Panc1 (cell line): ENCODE data around the gene COMMD1. TPM values are rescaled to one million over a fixed set of nuclear protein-coding genes. Genes with fewer than 3 reads are reported as not detected.

Source experiments
- ATAC-seq: fragments of 200-7000 bp; cut with Tn5 transposase; 2 replicates; pipeline ENCODE4 v1.9.1; 2020; ENCODE audit warnings: mild to moderate bottlenecking, moderate library complexity
- BruUV-seq: library from RNA; stranded (reverse); fragments of 400-500 nt; replicated peaks from 2 replicates; lab custom pipeline; 2021; lab: Mats Ljungman, UMichigan
- CTCF ChIA-PET: fragments of 300-600 bp; sonication (Branson Sonifier 250); formaldehyde crosslinking; loops from one replicate; lab custom pipeline; 2022; ENCODE audit warnings: antibody characterized with exemption; lab: Charles Lee
- POLR2A ChIA-PET: fragments of 300-600 bp; sonication (Branson Sonifier 250); formaldehyde crosslinking; loops from one replicate; lab custom pipeline; 2022; ENCODE audit warnings: antibody characterized with exemption; lab: Charles Lee
- DNase-seq: peaks from one replicate; pipeline ENCODE4 v3.0.0-alpha.2; 2010; ENCODE audit warnings: low read depth, low spot score
- H3K27ac ChIP-seq: 2 replicates; pipeline ENCODE4 v1.5.1; 2011; ENCODE audit warnings: mild to moderate bottlenecking, low read length, inconsistent platforms
- H3K27me3 ChIP-seq: fragments of 200-500 bp; sonication (Bioruptor generic); 2 replicates; pipeline ENCODE4 v1.6.0; 2014; ENCODE audit warnings: low read length, inconsistent platforms; ENCODE audit not compliant: control insufficient read depth, insufficient read depth
- H3K36me3 ChIP-seq: fragments of 200-500 bp; sonication (Bioruptor generic); 2 replicates; pipeline ENCODE4 v1.5.1; 2014; ENCODE audit warnings: inconsistent platforms, mild to moderate bottlenecking, low read length, moderate library complexity; ENCODE audit not compliant: control insufficient read depth, insufficient read depth
- H3K4me1 ChIP-seq: 2 replicates; pipeline ENCODE4 v1.5.1; 2011; ENCODE audit warnings: inconsistent platforms, mild to moderate bottlenecking, low read length, moderate library complexity; ENCODE audit not compliant: control insufficient read depth, insufficient read depth
- H3K4me3 ChIP-seq, 2 experiments: 2 replicates each; pipeline ENCODE4 v1.5.1; 2011 to 2012; ENCODE audit warnings: low read depth in 2 of 2, low read length in 2 of 2, mild to moderate bottlenecking in 2 of 2, inconsistent platforms in 1 of 2, moderate library complexity in 1 of 2
- H3K9me3 ChIP-seq: fragments of 200-500 bp; sonication (Bioruptor generic); 2 replicates; pipeline ENCODE4 v1.5.1; 2014; ENCODE audit warnings: low read depth, mild to moderate bottlenecking, inconsistent platforms, low read length, moderate library complexity; ENCODE audit not compliant: control insufficient read depth, insufficient read depth
- CTCF ChIP-seq: fragments of 450-650 bp; IDR thresholded peaks from 2 replicates; pipeline ENCODE4 v1.5.1; 2017; ENCODE audit warnings: mild to moderate bottlenecking
- POLR2AphosphoS5 ChIP-seq: IDR thresholded peaks from 2 replicates; pipeline ENCODE4 v1.6.1; 2012; ENCODE audit warnings: mild to moderate bottlenecking, low read depth, low read length, moderate library complexity
- REST ChIP-seq, 2 experiments: IDR thresholded peaks; 2 replicates each; pipeline ENCODE4 v1.6.1; 2011 to 2012; ENCODE audit warnings: low read depth in 2 of 2, control low read depth in 1 of 2, low read length in 1 of 2, mild to moderate bottlenecking in 1 of 2, moderate library complexity in 1 of 2; ENCODE audit not compliant: insufficient read depth in 1 of 2
- SIN3A ChIP-seq: IDR thresholded peaks from 2 replicates; pipeline ENCODE4 v1.6.1; 2012; ENCODE audit warnings: low read depth, mild to moderate bottlenecking, low read length, moderate library complexity, borderline replicate concordance; ENCODE audit not compliant: insufficient read depth
- TCF7L2 ChIP-seq: IDR thresholded peaks from 2 replicates; pipeline ENCODE4 v1.6.1; 2011; ENCODE audit warnings: mild to moderate bottlenecking, low read depth, low read length, inconsistent platforms
- in situ Hi-C: cut with HindIII; loops from 2 replicates; pipeline ENCODE4 v1.10.0; 2016; ENCODE audit warnings: low sequenced_read_pairs, low pct_unique_long_range_greater_than_20kb
- intact Hi-C: fragments of 100-400 bp; cut with micrococcal nuclease; formaldehyde crosslinking; loops from one replicate; pipeline ENCODE4 v1.10.0; 2022; ENCODE audit not compliant: unreplicated experiment
- total RNA-seq: library from RNA; stranded (reverse); gene quantifications from one replicate; pipeline ENCODE4 v1.2.1, GENCODE V29; 2021; ENCODE audit not compliant: unreplicated experiment

The COMMD1 gene
- total RNA-seq, 1 experiment from 2014 or later: 40.3 TPM

GRCh38 chr2:62109554-62109953, 204.1 kb downstream of the COMMD1 start:
- DNase-seq: no peak
- TF ChIP-seq SIN3A: no peak
- TF ChIP-seq REST (IDR thresholded peaks at IDR 0.05; ENCODE audit: insufficient read depth in 1 of 2, low read depth in 2 of 2, low read length in 1 of 2): no peak
- no peak for TF ChIP-seq CTCF
- no peak for TF ChIP-seq POLR2AphosphoS5
- TF ChIP-seq TCF7L2: no peak
- ATAC-seq: no peak
- intact Hi-C loops (no loop called here), in situ Hi-C loops (no loop called here)
- BruUV-seq: no TSS peak
- ChIA-PET CTCF (no interaction called here), POLR2A (no interaction called here)
- Histone ChIP-seq H3K4me3 (no peak overlapping the region), H3K4me1 (no peaks in the 10 kb centered on the region), H3K9me3 (no peaks in the 10 kb centered on the region), H3K36me3 (no peaks in the 10 kb centered on the region), H3K27ac (no peak overlapping the region), H3K27me3 (no peaks in the 10 kb centered on the region)

GRCh38 chr2:62110415-62111025, 205.0 kb downstream of the COMMD1 start:
- intact Hi-C loops (no loop called here), in situ Hi-C loops (no loop called here)
- CTCF ChIA-PET: no interaction called here
- H3K27ac ChIP-seq: no peak overlapping the region
- no TSS peak for BruUV-seq
- H3K9me3 ChIP-seq: no peaks in the 10 kb centered on the region
- H3K4me3 ChIP-seq: no peak overlapping the region
- ATAC-seq (no peak), DNase-seq (no peak)
- no peaks in the 10 kb centered on the region for H3K36me3 ChIP-seq
- H3K27me3 ChIP-seq: no peaks in the 10 kb centered on the region
- POLR2A ChIA-PET: no interaction called here
- TF ChIP-seq TCF7L2: no peak
- TF ChIP-seq POLR2AphosphoS5: no peak
- no peak for TF ChIP-seq REST (IDR thresholded peaks at IDR 0.05; ENCODE audit: insufficient read depth in 1 of 2, low read depth in 2 of 2, low read length in 1 of 2)
- no peak for TF ChIP-seq SIN3A
- TF ChIP-seq CTCF: no peak
- no peaks in the 10 kb centered on the region for H3K4me1 ChIP-seq
